HG03097 (cell line): ENCODE results near the gene NTN5.
A peak's percentile ranks its signal among the peaks of the same experiment; 100 is the strongest.
"Not testable (repeated sequence)": the region's sequence is repeated elsewhere in the genome, so short reads cannot be mapped to it uniquely, and the experiment has no call there.

Experiments
- ATAC-seq: cut with Tn5 transposase; IDR thresholded peaks from one replicate; pipeline ENCODE4 v1.9.1; 2021; ENCODE audit not compliant: unreplicated experiment, low FRiP score

Gene NTN5

GRCh38 chr19:48670699-48671445, 1.9 kb downstream of the NTN5 start:
- no peak for ATAC-seq

- ATAC-seq: no peak
Observed at GRCh38 chr19:48669903-48670668, 2.7 kb downstream of the NTN5 start.

- no peak for ATAC-seq
Observed at GRCh38 chr19:48668761-48669160, 4.1 kb downstream of the NTN5 start.

- no peak for ATAC-seq
Observed at GRCh38 chr19:48668332-48668731, 4.5 kb downstream of the NTN5 start.

- no peak for ATAC-seq
Observed at GRCh38 chr19:48665786-48666185, 7.0 kb downstream of the NTN5 start.

- ATAC-seq: no peak
Observed at GRCh38 chr19:48664476-48664875, 8.3 kb downstream of the NTN5 start.

- ATAC-seq: no peak
Observed at GRCh38 chr19:48663667-48664066, 9.2 kb downstream of the NTN5 start.

- no peak for ATAC-seq
Observed at GRCh38 chr19:48661711-48662090, 11.1 kb downstream of the NTN5 start.

GRCh38 chr19:48660852-48661710, 11.7 kb downstream of the NTN5 start:
- peak; percentile 76 for ATAC-seq

GRCh38 chr19:48659768-48660167, 13.0 kb downstream of the NTN5 start:
- ATAC-seq: no peak

GRCh38 chr19:48658483-48658882, 14.3 kb downstream of the NTN5 start:
- no peak for ATAC-seq

- not testable (repeated sequence) for ATAC-seq
Observed at GRCh38 chr19:48657828-48658227, 15.0 kb downstream of the NTN5 start.

GRCh38 chr19:48656840-48657474, 15.9 kb downstream of the NTN5 start:
- no peak for ATAC-seq

- no peak for ATAC-seq
Observed at GRCh38 chr19:48654299-48655059, 18.3 kb downstream of the NTN5 start.

- no peak for ATAC-seq
Observed at GRCh38 chr19:48651683-48652048, 21.2 kb downstream of the NTN5 start.

- no peak for ATAC-seq
Observed at GRCh38 chr19:48650974-48651682, 21.7 kb downstream of the NTN5 start.

- no peak for ATAC-seq
Observed at GRCh38 chr19:48648134-48648533, 24.7 kb downstream of the NTN5 start.

GRCh38 chr19:48646722-48647216, 26.0 kb downstream of the NTN5 start:
- ATAC-seq: no peak
